ENCODE data around the gene ADARB1.
"Not testable (repeated sequence)": the region's sequence is repeated elsewhere in the genome, so short reads cannot be mapped to it uniquely, and the experiment has no call there.

The ADARB1 gene

GRCh38 chr21:45074048-45074817 is at the start of gene ADARB1:
Gene ADARB1 (plus strand): TSS chr21:45074580. CDS start chr21:45171657, 97,077 bp downstream.
- no peak for DNase-seq (ENCODE audit: low read depth)

- DNase-seq (ENCODE audit: low read depth) = no peak
Measured at GRCh38 chr21:45026066-45026745, 48.2 kb upstream of the ADARB1 start.

- no peak for DNase-seq (ENCODE audit: low read depth)
Measured at GRCh38 chr21:45026826-45027225, 47.6 kb upstream of the ADARB1 start.

GRCh38 chr21:45027241-45028196 is 46.9 kb upstream of the ADARB1 start:
- no peak for DNase-seq (ENCODE audit: low read depth)

GRCh38 chr21:45028645-45029044 is 45.7 kb upstream of the ADARB1 start:
- DNase-seq (ENCODE audit: low read depth) = not testable (repeated sequence)

- no peak for DNase-seq (ENCODE audit: low read depth)
Measured at GRCh38 chr21:45029298-45029947, 45.0 kb upstream of the ADARB1 start.

GRCh38 chr21:45029948-45030681 is 44.3 kb upstream of the ADARB1 start:
- no peak for DNase-seq (ENCODE audit: low read depth)

GRCh38 chr21:45030682-45031570 is 43.5 kb upstream of the ADARB1 start:
- no peak for DNase-seq (ENCODE audit: low read depth)

- no peak for DNase-seq (ENCODE audit: low read depth)
Measured at GRCh38 chr21:45031571-45032191, 42.7 kb upstream of the ADARB1 start.

- no peak for DNase-seq (ENCODE audit: low read depth)
Measured at GRCh38 chr21:45032332-45032731, 42.0 kb upstream of the ADARB1 start.

- DNase-seq (ENCODE audit: low read depth) = no peak
Measured at GRCh38 chr21:45032977-45033710, 41.2 kb upstream of the ADARB1 start.

- peak; percentile 63 for DNase-seq (ENCODE audit: low read depth)
Measured at GRCh38 chr21:45033791-45034555, 40.4 kb upstream of the ADARB1 start.

GRCh38 chr21:45034556-45035476 is 39.6 kb upstream of the ADARB1 start:
- no peak for DNase-seq (ENCODE audit: low read depth)

GRCh38 chr21:45035477-45035848 is 38.9 kb upstream of the ADARB1 start:
- DNase-seq (ENCODE audit: low read depth) = no peak

- DNase-seq (ENCODE audit: low read depth) = no peak
Measured at GRCh38 chr21:45036630-45037029, 37.8 kb upstream of the ADARB1 start.

GRCh38 chr21:45037986-45038385 is 36.4 kb upstream of the ADARB1 start:
- DNase-seq (ENCODE audit: low read depth) = no peak
